Measurements from ENCODE around the gene C16orf87.

DNA sequence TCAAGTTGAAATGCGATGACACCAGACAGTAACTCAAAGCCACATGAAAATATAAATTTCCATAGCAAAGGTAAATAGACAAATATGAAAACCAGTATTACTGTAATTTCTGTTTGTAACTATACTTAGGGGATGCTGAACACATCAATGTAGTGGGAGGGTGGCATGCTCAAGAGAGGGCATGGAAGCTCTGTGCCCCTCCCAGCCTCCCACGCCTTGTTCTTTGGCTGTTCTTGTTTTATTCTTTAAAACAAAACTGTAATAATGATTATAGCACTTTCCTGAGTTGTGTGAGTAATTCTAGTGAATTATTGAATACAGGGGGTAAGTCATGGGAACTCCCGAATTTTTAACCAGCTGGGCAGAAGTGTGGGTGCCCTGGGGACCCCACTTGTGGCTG, 42.2 kb upstream of the C16orf87 start:
- TF ChIP-seq, protein P1, sequence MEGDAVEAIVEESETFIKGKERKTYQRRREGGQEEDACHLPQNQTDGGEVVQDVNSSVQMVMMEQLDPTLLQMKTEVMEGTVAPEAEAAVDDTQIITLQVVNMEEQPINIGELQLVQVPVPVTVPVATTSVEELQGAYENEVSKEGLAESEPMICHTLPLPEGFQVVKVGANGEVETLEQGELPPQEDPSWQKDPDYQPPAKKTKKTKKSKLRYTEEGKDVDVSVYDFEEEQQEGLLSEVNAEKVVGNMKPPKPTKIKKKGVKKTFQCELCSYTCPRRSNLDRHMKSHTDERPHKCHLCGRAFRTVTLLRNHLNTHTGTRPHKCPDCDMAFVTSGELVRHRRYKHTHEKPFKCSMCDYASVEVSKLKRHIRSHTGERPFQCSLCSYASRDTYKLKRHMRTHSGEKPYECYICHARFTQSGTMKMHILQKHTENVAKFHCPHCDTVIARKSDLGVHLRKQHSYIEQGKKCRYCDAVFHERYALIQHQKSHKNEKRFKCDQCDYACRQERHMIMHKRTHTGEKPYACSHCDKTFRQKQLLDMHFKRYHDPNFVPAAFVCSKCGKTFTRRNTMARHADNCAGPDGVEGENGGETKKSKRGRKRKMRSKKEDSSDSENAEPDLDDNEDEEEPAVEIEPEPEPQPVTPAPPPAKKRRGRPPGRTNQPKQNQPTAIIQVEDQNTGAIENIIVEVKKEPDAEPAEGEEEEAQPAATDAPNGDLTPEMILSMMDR (IDR thresholded peaks at IDR 0.05) = no peak
- TF ChIP-seq TCF7L2 (IDR thresholded peaks at IDR 0.05; ENCODE audit: low read depth, low read length) = no peak
- TF ChIP-seq, protein P2, sequence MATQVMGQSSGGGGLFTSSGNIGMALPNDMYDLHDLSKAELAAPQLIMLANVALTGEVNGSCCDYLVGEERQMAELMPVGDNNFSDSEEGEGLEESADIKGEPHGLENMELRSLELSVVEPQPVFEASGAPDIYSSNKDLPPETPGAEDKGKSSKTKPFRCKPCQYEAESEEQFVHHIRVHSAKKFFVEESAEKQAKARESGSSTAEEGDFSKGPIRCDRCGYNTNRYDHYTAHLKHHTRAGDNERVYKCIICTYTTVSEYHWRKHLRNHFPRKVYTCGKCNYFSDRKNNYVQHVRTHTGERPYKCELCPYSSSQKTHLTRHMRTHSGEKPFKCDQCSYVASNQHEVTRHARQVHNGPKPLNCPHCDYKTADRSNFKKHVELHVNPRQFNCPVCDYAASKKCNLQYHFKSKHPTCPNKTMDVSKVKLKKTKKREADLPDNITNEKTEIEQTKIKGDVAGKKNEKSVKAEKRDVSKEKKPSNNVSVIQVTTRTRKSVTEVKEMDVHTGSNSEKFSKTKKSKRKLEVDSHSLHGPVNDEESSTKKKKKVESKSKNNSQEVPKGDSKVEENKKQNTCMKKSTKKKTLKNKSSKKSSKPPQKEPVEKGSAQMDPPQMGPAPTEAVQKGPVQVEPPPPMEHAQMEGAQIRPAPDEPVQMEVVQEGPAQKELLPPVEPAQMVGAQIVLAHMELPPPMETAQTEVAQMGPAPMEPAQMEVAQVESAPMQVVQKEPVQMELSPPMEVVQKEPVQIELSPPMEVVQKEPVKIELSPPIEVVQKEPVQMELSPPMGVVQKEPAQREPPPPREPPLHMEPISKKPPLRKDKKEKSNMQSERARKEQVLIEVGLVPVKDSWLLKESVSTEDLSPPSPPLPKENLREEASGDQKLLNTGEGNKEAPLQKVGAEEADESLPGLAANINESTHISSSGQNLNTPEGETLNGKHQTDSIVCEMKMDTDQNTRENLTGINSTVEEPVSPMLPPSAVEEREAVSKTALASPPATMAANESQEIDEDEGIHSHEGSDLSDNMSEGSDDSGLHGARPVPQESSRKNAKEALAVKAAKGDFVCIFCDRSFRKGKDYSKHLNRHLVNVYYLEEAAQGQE (IDR thresholded peaks at IDR 0.05; ENCODE audit: insufficient read depth in 1 of 2, low read depth in 2 of 2, low read length in 1 of 2) = no peak

Measured in Panc1 (cell line).